ENCODE results near the gene PCTP. TPM values are rescaled to one million over a fixed set of nuclear protein-coding genes. Genes with fewer than 3 reads are reported as not detected.

The PCTP gene
- total and polyA plus RNA-seq, 2 of the 4 experiments (the other 2 are of a cell fraction): 11.6 to 12.9 TPM

DNA sequence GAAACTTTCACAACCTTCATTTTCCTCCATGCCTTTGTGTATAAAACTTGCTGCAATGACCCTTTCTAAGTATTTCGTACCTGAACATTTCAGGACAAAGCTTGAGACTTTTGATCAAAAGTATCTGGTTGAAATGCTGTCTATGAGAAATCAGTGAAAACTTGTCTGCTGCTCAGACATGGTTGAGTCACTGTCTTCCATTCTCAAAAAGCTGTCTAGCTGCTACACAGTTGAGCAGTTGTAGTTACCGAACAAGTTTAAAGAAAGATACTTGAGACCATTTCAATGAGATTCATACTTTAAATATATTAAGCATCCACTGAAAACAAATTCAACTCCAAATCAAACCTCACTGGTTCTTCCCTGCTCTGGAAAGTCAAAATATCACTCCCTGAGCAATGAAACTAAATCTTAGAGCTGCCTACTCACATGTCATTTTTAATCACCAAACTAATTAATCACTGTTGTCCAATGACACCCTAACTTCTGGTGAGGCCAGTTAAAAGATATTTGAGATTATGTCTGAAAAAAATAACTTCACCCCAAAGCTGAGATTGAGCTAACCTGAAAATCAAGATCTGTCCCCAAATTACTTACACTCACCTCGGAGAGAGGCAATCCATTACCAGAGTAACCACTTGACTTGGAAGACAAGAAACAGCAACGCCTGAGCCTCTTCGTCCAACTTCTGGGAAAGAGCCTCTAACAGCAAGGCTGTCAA is 28.7 kb upstream of the PCTP start:
- no peak overlapping the region for H2BK15ac ChIP-seq (ENCODE audit: low read depth, low read length)
- BruUV-seq (replicated peaks): no TSS peak
- no peak overlapping the region for H3K27ac ChIP-seq (ENCODE audit: insufficient read depth, low read length)
- DNase-seq (peak; percentile 27), ATAC-seq (ENCODE audit: low read depth) (no peak; the same call in none of the 2 replicates)
- no peak overlapping the region for H3K14ac ChIP-seq (replicated peaks; ENCODE audit: low read depth, low read length)
- no peaks in the 10 kb centered on the region for H3K9me3 ChIP-seq (ENCODE audit: control insufficient read depth, insufficient read depth, low read length)
- H3K4me3 ChIP-seq (ENCODE audit: insufficient read depth, low read depth, low read length): peak overlapping the region; percentile 27
- no peak overlapping the region for H2AK5ac ChIP-seq (ENCODE audit: low read depth, low read length)
- H2BK5ac ChIP-seq (ENCODE audit: low read depth, low read length, poor library complexity, severe bottlenecking): no peak overlapping the region
- H3K79me1 ChIP-seq (ENCODE audit: low read depth in 1 of 2, low read length in 2 of 2): no peaks in the 10 kb centered on the region
- dilution Hi-C loops (cut with HindIII; ENCODE audit: low sequenced_read_pairs, unreplicated experiment): no loop called here
- no peak overlapping the region for H2AK9ac ChIP-seq (replicated peaks; ENCODE audit: low read depth, low read length, poor library complexity)
- TF ChIP-seq MAFK (IDR thresholded peaks at IDR 0.05; ENCODE audit: low read depth, low read length) (no peak), MXI1 (IDR thresholded peaks at IDR 0.05; ENCODE audit: borderline replicate concordance, low read depth, low read length) (no peak), CHD1 (IDR thresholded peaks at IDR 0.05; ENCODE audit: low read depth, low read length) (no peak)
- peak overlapping the region; percentile 38; the same call in 1 of the 2 replicates for H3K18ac ChIP-seq (ENCODE audit: low read depth, low read length)
- no peak overlapping the region for H2AFZ ChIP-seq (replicated peaks; ENCODE audit: low read length, poor library complexity)
- POLR2A ChIA-PET (ENCODE audit: unreplicated experiment): no interaction called here
- intact Hi-C loops (cut with micrococcal nuclease): no loop called here
- H3K23ac ChIP-seq (ENCODE audit: low read depth, low read length): no peak overlapping the region
- no peak overlapping the region for H2BK120ac ChIP-seq (ENCODE audit: low read depth, low read length)
- H4K91ac ChIP-seq (ENCODE audit: insufficient read depth, low read depth, low read length): no peak overlapping the region
- H3K27me3 ChIP-seq (ENCODE audit: control insufficient read depth, insufficient read depth, low read length): peaks cover 4% of the 10 kb centered on the region; the same call in 1 of the 2 replicates
- H3K56ac ChIP-seq (ENCODE audit: extremely low read depth, insufficient read depth, low read length): no peak overlapping the region
- H3K4ac ChIP-seq (ENCODE audit: low read depth, low read length): no peak overlapping the region
- H3K36me3 ChIP-seq (ENCODE audit: control insufficient read depth, insufficient read depth, low read length): no peaks in the 10 kb centered on the region
- in situ Hi-C loops (cut with MboI; ENCODE audit: low sequenced_read_pairs): loop anchor here (5.0 kb wide), 1 partner anchor 195 kb away; no protein-coding TSS in a partner anchor
- H3K9ac ChIP-seq (ENCODE audit: low read depth, low read length): peak overlapping the region; percentile 11; the same call in 1 of the 2 replicates
- CTCF ChIA-PET: interaction anchor here (1.1 to 1.3 kb wide), 2 partner anchors 47 to 120 kb away, joined by 3 read pairs; no protein-coding TSS in a partner anchor
- H2BK20ac ChIP-seq (ENCODE audit: low read depth, low read length): no peak overlapping the region
- peaks cover 2% of the 10 kb centered on the region; the same call in 1 of the 2 replicates for H3K9me1 ChIP-seq (ENCODE audit: insufficient read depth, low read length)
- no peaks in the 10 kb centered on the region for H4K20me1 ChIP-seq (ENCODE audit: insufficient read depth, low read length)
- WGBS, 2 experiments (ENCODE audit: extremely low coverage in 2 of 2, insufficient read length in 1 of 2): 100% methylated on average over 1 of the region's 5 CpGs; no CpG with 5 or more reads in 1 of the 2 experiments
- peak overlapping the region; percentile 31 for H3K4me2 ChIP-seq (ENCODE audit: low read depth, low read length)
- no peak overlapping the region for H4K8ac ChIP-seq (ENCODE audit: low read depth in 2 of 2, low read length in 2 of 2)
- peaks cover 2% of the 10 kb centered on the region for H3K4me1 ChIP-seq (ENCODE audit: control insufficient read depth, insufficient read depth, low read length)
- no peak overlapping the region; the same call in 1 of the 2 replicates for H4K5ac ChIP-seq (ENCODE audit: low read depth, low read length)

Measured in IMR-90 (cell line).